Endothelial cell of umbilical vein (primary cell): ENCODE measurements around the gene RAD51C. TPM values are rescaled to one million over a fixed set of nuclear protein-coding genes. Genes with fewer than 3 reads are reported as not detected.

ENCODE experiments used
- BruUV-seq: library from RNA; stranded (reverse); fragments of 400-500 nt; replicated peaks from 2 replicates; lab custom pipeline; 2021; lab: Mats Ljungman, UMichigan
- CTCF ChIA-PET: fragments of 300-600, 350-600 bp; sonication (Branson Sonifier 250); formaldehyde crosslinking; loops from one replicate; lab custom pipeline; 2021; ENCODE audit warnings: antibody characterized with exemption, inconsistent platforms; lab: Charles Lee
- POLR2A ChIA-PET: fragments of 300-600, 350-600 bp; sonication (Branson Sonifier 250); formaldehyde crosslinking; loops from one replicate; lab custom pipeline; 2021; ENCODE audit warnings: antibody characterized with exemption, inconsistent platforms; lab: Charles Lee
- DNase-seq: peaks from one replicate; pipeline ENCODE4 v3.0.0-alpha.2; 2011; ENCODE audit warnings: low read depth, low spot score
- FAIRE-seq: peaks from 2 replicates; lab custom pipeline; 2011; peaks lifted over from hg19 to GRCh38; lab: Jason Lieb, UNC
- H2AFZ ChIP-seq: 2 replicates; pipeline ENCODE4 v1.6.0; 2012; ENCODE audit warnings: low read depth, low read length, control low read depth, inconsistent platforms
- H3K27ac ChIP-seq: 2 replicates; pipeline ENCODE4 v1.5.1; 2011; ENCODE audit warnings: low read depth, mild to moderate bottlenecking, control low read depth, low read length, moderate library complexity; ENCODE audit not compliant: insufficient read depth
- H3K27me3 ChIP-seq, 2 experiments: 2 replicates each; pipeline versions ENCODE4 v1.6.0 to v1.6.1; 2011; ENCODE audit warnings: low read length in 2 of 2, mixed read lengths in 1 of 2; ENCODE audit not compliant: control insufficient read depth in 2 of 2, insufficient read depth in 2 of 2
- H3K36me3 ChIP-seq, 2 experiments: 2 replicates in 1 of 2; 3 replicates in 1 of 2; pipeline ENCODE4 v1.5.1; 2011; ENCODE audit warnings: low read length in 2 of 2, mild to moderate bottlenecking in 1 of 2, moderate library complexity in 1 of 2; ENCODE audit not compliant: control insufficient read depth in 2 of 2, insufficient read depth in 2 of 2; ENCODE audit errors: extremely low read depth in 1 of 2
- H3K4me1 ChIP-seq: 3 replicates; pipeline ENCODE4 v1.5.1; 2011; ENCODE audit warnings: mild to moderate bottlenecking, low read length; ENCODE audit not compliant: control insufficient read depth, insufficient read depth; ENCODE audit errors: extremely low read depth
- H3K4me2 ChIP-seq: 2 replicates; pipeline ENCODE4 v1.6.1; 2011; ENCODE audit warnings: low read length, control low read depth, mixed read lengths; ENCODE audit not compliant: insufficient read depth
- H3K4me3 ChIP-seq, 3 experiments: fragments of 200-600 bp in 1 of 3; sonication (generic), shearing (Covaris generic) in 1 of 3; replicated peaks in 1 of 3; 2 replicates each; pipeline ENCODE4 v1.5.1; 2011 to 2016; ENCODE audit warnings: control low read depth in 3 of 3, low read length in 3 of 3, mild to moderate bottlenecking in 2 of 3, inconsistent platforms in 1 of 3, low read depth in 1 of 3, moderate library complexity in 1 of 3; ENCODE audit not compliant: insufficient read depth in 1 of 3
- H3K79me2 ChIP-seq: 2 replicates; pipeline ENCODE4 v1.6.0; 2012; ENCODE audit warnings: low read length, inconsistent platforms; ENCODE audit not compliant: control insufficient read depth, insufficient read depth
- H3K9ac ChIP-seq: replicated peaks from 2 replicates; pipeline ENCODE3; 2011; ENCODE audit warnings: low read length, control low read depth; ENCODE audit not compliant: insufficient read depth; ENCODE audit errors: extremely low read depth
- H3K9me1 ChIP-seq: replicated peaks from 3 replicates; pipeline ENCODE4 v1.6.0; 2011; ENCODE audit warnings: mild to moderate bottlenecking, low read length; ENCODE audit not compliant: control insufficient read depth, insufficient read depth; ENCODE audit errors: extremely low read depth
- H3K9me3 ChIP-seq: replicated peaks from 2 replicates; pipeline ENCODE4 v1.5.1; 2012; ENCODE audit warnings: low read length, inconsistent platforms; ENCODE audit not compliant: control insufficient read depth, insufficient read depth
- H4K20me1 ChIP-seq: replicated peaks from 2 replicates; pipeline ENCODE3; 2011; ENCODE audit warnings: mild to moderate bottlenecking, low read length; ENCODE audit not compliant: control insufficient read depth, insufficient read depth; ENCODE audit errors: extremely low read depth
- EZH2 ChIP-seq: IDR thresholded peaks from 2 replicates; pipeline ENCODE4 v1.6.1; 2012; ENCODE audit warnings: borderline replicate concordance, low read depth, mild to moderate bottlenecking, moderate library complexity, low read length, inconsistent platforms; ENCODE audit not compliant: severe bottlenecking
- FOS ChIP-seq: IDR thresholded peaks from 2 replicates; pipeline ENCODE4 v1.6.1; 2011; ENCODE audit warnings: mild to moderate bottlenecking, low read length, moderate library complexity, borderline replicate concordance; ENCODE audit not compliant: insufficient read depth
- GATA2 ChIP-seq: IDR thresholded peaks from 2 replicates; pipeline ENCODE4 v1.7.0; 2011; ENCODE audit warnings: low read depth, mild to moderate bottlenecking, moderate library complexity, mixed read lengths, low read length; ENCODE audit not compliant: insufficient read length, insufficient read depth
- JUN ChIP-seq: IDR thresholded peaks from 2 replicates; pipeline ENCODE4 v1.6.1; 2011; ENCODE audit warnings: borderline replicate concordance, low read depth; ENCODE audit not compliant: insufficient read length, insufficient read depth
- MYC ChIP-seq: IDR thresholded peaks from one replicate; pipeline ENCODE4 v1.6.1; 2011; ENCODE audit warnings: mild to moderate bottlenecking, low read depth, low read length
- POLR2A ChIP-seq: IDR thresholded peaks from 2 replicates; pipeline ENCODE4 v1.6.1; 2012; ENCODE audit warnings: low read depth, mild to moderate bottlenecking, control low read depth, low read length
- POLR2AphosphoS5 ChIP-seq: IDR thresholded peaks from 2 replicates; pipeline ENCODE4 v1.6.1; 2012; ENCODE audit warnings: low read depth, mild to moderate bottlenecking, control low read depth, low read length, moderate library complexity; ENCODE audit not compliant: insufficient read depth
- dilution Hi-C: fragments of 300-500 bp; cut with MboI; formaldehyde crosslinking; loops from one replicate; pipeline ENCODE4 v1.15.0; 2019; ENCODE audit warnings: low sequenced_read_pairs; ENCODE audit not compliant: extremely low pct_ligation_motif_present
- intact Hi-C: fragments of 100-400 bp; cut with micrococcal nuclease; formaldehyde crosslinking; loops from one replicate; pipeline ENCODE4 v1.10.0; 2022
- polyA plus RNA-seq, 4 experiments: library from polyadenylated mRNA; depleted of rRNA in 3 of 4; stranded (reverse) in 3 of 4; unstranded in 1 of 4; fragments of >200 nt; gene quantifications; 2 replicates each; pipeline versions ENCODE4 v1.2.1 to v1.2.3, GENCODE V29; 2011 to 2012; ENCODE audit warnings: missing spikeins in 1 of 4
- total RNA-seq: library from RNA; stranded (reverse); gene quantifications from 2 replicates; pipeline ENCODE4 v1.2.3, GENCODE V29; 2021
- TF ChIP-seq, protein P1 (sequence below): IDR thresholded peaks from 2 replicates; pipeline ENCODE4 v1.6.1; 2011; ENCODE audit not compliant: insufficient read depth, insufficient read length
- TF ChIP-seq, protein P2 (sequence below), 2 donors: IDR thresholded peaks; 1 replicate in 1 of 2; 2 replicates in 1 of 2; pipeline ENCODE4 v1.5.1; 2011; ENCODE audit warnings: low read length in 2 of 2, mild to moderate bottlenecking in 2 of 2, moderate library complexity in 2 of 2, control low read depth in 1 of 2, inconsistent platforms in 1 of 2, low read depth in 1 of 2; ENCODE audit not compliant: insufficient read depth in 1 of 2; ENCODE audit errors: extremely low read depth in 1 of 2

RAD51C gene
- total and polyA plus RNA-seq, 2 donors (not counting 3 experiments of a cell fraction or from before 2014, with no cell fraction given): 24.8 to 38.9 TPM

- Histone ChIP-seq H3K9me3 (no peaks in the 10 kb centered on the region), H3K27ac (no peak overlapping the region), H3K9me1 (no peaks in the 10 kb centered on the region), H3K79me2 (no peaks in the 10 kb centered on the region), H3K27me3 (no peaks in the 10 kb centered on the region), H3K4me2 (no peak overlapping the region), H3K9ac (no peak overlapping the region), H4K20me1 (no peaks in the 10 kb centered on the region), H3K4me1 (no peaks in the 10 kb centered on the region), H3K4me3 (no peak overlapping the region), H3K36me3 (no peaks in the 10 kb centered on the region), H2AFZ (no peak overlapping the region)
- BruUV-seq: no TSS peak
- FAIRE-seq (no peak), DNase-seq (no peak)
- dilution Hi-C loops (no loop called here), intact Hi-C loops (no loop called here)
- POLR2A ChIA-PET: no interaction called here
- CTCF ChIA-PET: no interaction called here
- no peak for TF ChIP-seq MYC
- TF ChIP-seq FOS: no peak
- TF ChIP-seq JUN: no peak
Measured at GRCh38 chr17:58728798-58729197, 36.4 kb downstream of the RAD51C start.

DNA sequence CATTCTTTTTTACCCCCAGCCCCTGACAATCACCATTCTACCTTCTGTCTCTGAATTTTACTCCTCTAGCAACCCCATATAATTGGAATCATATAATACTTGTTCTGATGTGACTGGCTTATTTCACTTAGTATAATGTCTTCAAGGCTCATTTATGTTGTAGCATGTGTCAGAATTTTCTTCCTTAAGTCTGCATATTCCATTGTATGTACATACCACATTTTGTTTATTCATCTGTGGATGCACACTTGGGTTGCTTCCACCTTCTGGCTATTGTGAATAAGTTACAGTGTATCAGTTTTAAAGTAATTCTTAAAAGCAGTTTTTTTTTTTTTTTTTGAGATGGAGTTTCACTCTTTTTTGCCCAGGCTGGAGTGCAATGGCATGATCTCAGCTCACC lies 38.5 kb downstream of the RAD51C start:
- Histone ChIP-seq H3K4me1 (no peaks in the 10 kb centered on the region), H3K79me2 (no peaks in the 10 kb centered on the region), H3K9me3 (no peaks in the 10 kb centered on the region), H4K20me1 (no peaks in the 10 kb centered on the region), H3K27ac (no peak overlapping the region), H3K4me3 (no peak overlapping the region), H3K9me1 (no peaks in the 10 kb centered on the region), H3K36me3 (no peaks in the 10 kb centered on the region), H3K27me3 (no peaks in the 10 kb centered on the region), H3K4me2 (no peak overlapping the region), H2AFZ (no peak overlapping the region), H3K9ac (no peak overlapping the region)
- FAIRE-seq (no peak), DNase-seq (no peak)
- no TSS peak for BruUV-seq
- CTCF ChIA-PET: no interaction called here
- TF ChIP-seq POLR2AphosphoS5 (no peak), FOS (no peak), JUN (no peak), GATA2 (no peak), EZH2 (no peak), POLR2A (no peak), MYC (no peak)
- TF ChIP-seq, protein P1, sequence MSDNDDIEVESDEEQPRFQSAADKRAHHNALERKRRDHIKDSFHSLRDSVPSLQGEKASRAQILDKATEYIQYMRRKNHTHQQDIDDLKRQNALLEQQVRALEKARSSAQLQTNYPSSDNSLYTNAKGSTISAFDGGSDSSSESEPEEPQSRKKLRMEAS: no peak
- TF ChIP-seq, protein P2, sequence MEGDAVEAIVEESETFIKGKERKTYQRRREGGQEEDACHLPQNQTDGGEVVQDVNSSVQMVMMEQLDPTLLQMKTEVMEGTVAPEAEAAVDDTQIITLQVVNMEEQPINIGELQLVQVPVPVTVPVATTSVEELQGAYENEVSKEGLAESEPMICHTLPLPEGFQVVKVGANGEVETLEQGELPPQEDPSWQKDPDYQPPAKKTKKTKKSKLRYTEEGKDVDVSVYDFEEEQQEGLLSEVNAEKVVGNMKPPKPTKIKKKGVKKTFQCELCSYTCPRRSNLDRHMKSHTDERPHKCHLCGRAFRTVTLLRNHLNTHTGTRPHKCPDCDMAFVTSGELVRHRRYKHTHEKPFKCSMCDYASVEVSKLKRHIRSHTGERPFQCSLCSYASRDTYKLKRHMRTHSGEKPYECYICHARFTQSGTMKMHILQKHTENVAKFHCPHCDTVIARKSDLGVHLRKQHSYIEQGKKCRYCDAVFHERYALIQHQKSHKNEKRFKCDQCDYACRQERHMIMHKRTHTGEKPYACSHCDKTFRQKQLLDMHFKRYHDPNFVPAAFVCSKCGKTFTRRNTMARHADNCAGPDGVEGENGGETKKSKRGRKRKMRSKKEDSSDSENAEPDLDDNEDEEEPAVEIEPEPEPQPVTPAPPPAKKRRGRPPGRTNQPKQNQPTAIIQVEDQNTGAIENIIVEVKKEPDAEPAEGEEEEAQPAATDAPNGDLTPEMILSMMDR (IDR thresholded peaks at IDR 0.05; ENCODE audit: extremely low read depth in 1 of 2, insufficient read depth in 1 of 2, low read depth in 1 of 2, low read length in 2 of 2): no peak
- dilution Hi-C loops (no loop called here), intact Hi-C loops (no loop called here)
- POLR2A ChIA-PET: interaction anchor here (0.6 kb wide), 1 partner anchor 25 kb away, joined by 3 read pairs; no protein-coding TSS in a partner anchor
